NCI-H2171 (cell line): ENCODE results near the gene ASCC3.
"Not testable (repeated sequence)": the region's sequence is repeated elsewhere in the genome, so short reads cannot be mapped to it uniquely, and the experiment has no call there.

ENCODE experiments used
- DNase-seq: peaks from one replicate; lab custom pipeline; 2025; lab: John Stamatoyannopoulos, UW

ASCC3 gene

DNA sequence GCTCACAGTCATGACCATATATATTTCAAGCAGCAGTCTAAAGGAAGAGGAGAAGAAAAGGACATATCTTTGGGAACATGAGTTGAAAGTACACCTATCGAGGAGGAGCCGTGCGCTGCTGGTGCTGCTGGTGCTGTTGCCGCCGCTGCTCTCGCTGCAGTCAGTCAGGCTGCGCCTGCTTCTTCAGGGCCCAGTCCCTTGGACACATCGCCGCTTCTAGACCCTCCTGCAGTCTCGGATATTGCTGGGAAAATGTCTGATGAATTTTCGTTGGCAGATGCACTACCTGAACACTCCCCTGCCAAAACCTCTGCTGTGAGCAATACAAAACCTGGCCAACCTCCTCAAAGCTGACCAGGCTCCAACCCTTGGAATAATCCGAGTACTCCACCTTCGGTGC is 8.2 kb upstream of the ASCC3 start:
- DNase-seq = no peak

DNA sequence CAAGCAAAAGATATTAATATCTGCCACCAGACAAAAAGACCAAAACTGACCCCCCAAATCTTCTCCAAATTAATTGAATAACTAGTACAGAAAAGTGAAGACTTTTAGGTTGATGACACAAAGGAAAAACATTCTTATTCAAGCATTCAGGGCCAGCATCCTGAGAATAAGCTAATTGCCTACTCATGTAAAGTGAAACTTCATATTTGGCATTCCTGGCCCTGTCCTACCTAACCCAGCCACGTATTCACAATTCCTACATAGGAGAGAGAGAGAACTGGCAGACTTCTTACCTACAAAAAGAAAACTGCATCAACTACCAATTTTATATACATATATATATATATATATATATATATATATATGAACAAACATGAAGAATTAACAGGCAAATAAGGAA is 4.9 kb upstream of the ASCC3 start:
- DNase-seq = no peak

DNA sequence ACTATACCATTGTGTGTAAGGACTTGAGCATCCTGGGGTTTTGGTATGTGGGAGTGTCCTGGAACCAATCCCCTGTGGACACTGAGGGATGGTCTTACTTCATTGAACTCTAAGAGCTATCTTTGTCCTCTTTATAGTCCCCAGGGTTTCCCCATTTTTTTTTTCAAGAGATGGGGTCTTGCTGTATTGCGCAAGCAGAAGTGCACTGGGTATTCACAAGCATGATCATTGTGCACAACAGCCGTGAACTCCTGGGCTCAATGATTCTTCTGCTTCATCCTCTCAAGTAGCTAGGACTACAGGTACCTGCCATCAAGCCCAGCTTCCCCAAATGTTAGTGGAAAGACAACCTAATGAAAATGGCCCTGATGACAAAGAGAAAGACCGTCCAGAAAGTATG is 2.2 kb upstream of the ASCC3 start:
- no peak for DNase-seq

DNA sequence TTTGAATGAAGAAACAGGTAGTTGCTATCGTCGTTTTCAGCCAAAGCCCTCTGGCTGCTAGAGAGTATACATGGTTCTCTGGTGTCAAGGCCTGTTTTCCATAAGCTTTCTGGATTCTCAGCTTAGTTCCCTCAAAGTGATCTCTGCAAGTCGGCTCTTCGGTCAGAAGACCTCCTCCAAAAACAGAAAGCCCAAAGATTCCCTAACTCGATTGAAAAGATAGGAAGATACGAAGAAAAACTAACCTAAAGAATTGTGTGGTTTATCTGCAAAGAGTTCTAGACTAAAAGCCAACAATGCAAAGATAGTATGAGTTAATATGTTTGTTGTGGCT is 545 bp upstream of the ASCC3 start:
- DNase-seq = no peak

DNA sequence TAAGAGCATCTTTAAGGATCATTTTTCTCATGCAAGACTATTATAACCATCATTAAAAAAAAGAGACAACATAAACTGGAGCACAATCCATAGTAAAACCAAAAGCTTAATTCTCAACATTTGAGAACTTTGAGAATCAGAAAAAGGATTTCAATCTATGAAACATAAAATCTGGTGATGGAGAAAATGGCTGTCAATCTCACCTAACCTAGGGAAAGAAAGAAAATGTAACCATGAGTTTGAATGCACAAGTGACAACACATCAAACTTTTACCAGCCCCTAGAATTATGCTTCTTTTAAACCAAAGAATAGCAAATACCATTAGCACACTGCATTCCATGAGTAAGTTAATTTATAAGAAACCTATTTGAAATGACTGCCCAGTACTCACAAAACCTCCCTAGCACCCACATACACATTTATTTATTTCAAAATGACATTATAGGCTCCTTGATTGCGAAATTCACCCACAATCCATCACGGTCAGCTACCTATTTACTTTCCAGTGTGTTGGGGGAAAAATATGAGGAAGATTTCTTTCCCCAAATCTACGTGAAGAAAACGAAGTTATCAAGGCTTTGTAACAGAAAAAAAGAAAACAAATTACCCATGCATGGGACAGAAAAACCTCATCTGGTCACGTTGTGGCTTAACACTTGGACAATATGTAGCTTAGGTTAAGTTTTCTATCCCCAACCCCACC is 828 bp downstream of the ASCC3 start:
- DNase-seq = no peak

DNA sequence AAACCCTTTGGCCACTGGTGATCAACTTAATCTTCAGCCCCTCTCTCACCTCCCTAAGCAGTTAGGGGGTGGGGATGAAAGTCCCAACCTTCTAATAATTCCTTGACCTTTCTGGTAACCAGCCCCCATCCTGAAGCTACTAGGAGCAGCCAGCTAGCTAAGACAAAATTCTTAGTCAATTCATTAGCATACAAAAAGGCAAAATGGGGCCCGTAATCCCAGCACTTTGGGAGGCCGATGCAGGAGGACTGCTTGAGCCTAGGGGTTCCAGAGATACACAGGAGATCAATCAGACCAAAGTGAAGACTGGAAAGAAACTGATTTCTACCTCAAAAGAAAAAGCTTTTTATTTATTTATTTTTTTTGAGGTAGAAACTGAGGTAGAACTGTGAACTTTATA is 1.8 kb downstream of the ASCC3 start:
- DNase-seq = no peak

DNA sequence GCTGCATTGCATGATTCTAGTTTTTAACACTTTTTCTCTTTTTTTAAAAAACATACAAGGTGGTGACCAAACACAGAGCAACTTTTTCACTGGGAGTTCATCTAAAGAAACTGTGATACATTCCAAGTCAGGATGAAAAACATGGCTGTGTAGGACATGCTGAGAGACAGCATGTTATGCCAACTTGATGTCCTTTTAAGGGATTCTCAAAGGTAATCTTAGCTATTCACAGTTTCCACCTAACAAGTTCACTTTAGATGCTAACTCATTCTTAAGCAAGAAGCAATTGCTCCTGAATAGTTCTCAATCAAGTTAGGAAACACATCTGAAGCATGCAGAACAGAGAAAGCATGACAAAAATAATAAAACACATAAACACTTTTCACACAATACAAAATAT is 3.3 kb downstream of the ASCC3 start:
- no peak for DNase-seq

DNA sequence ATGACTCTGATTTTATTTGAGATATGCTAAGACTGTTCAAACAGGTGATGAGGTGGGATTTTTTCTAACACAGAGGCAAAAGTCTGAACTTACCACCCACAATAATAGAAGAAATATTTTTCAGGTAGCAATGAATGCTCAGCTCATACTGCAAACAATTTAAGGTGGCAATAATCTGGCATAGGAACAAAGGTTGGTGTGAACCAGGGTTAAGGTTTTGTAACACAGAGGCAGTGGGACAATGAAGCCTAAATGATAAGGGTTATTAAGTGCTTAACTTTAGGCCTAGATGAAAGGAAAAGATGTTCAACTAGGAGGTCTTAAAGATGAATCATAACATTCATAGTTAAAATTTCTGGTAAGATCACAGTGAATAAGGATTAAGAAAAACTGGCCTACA is 4.9 kb downstream of the ASCC3 start:
- no peak for DNase-seq

DNA sequence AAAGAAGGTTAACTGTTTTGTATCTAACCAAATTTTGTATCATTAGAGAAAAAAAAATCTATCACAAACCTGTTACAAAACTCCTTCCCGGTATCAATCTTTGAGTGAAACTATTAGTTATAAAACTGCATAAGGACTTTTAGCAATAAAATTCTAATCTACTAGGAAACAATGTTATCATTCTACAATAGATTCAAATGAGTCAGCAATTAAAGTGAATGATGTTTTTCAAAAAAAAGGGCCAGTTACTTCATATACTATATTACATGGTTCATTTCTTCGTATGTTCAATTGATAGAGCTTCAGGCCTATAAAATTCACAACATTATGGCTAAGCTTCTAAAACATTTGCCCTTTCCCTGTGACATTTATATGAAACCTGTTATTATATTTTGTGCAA is 15.6 kb downstream of the ASCC3 start:
- DNase-seq = no peak

DNA sequence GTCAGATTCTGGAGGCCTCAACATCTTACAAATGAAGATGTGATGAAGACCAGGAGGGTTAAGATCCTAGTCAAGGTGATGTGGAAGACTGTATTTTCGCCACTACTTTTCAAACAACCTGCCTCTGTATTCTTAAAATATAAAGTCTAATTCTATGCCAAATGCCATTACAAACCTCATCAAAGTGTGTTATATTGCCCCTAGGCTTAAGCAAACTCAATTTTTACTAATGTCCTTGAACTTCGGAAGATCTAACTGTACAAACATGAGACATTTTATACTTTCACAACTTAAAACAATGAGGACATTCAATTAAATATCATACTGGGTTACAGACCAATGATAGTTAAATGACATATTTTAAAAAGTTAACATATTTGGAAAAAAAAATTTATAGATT is 19.1 kb downstream of the ASCC3 start:
- DNase-seq = no peak

DNA sequence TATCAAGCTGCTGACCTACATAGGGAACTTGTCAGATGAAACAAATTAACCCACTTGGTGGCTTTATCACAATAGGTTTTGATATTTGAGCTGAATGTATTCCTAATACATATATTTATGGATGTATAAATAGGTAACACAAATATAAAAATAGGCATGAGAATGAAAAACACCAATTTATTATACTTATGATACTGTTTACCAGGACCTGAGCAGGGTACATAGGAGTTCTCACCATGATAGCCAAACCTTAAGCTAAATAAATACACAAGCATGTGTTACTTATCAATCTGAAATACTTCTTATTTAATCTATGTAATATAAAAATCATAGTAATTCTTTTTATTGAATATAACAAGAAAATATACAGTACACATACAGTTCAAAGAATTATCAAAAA is 25.0 kb downstream of the ASCC3 start:
- DNase-seq = no peak

DNA sequence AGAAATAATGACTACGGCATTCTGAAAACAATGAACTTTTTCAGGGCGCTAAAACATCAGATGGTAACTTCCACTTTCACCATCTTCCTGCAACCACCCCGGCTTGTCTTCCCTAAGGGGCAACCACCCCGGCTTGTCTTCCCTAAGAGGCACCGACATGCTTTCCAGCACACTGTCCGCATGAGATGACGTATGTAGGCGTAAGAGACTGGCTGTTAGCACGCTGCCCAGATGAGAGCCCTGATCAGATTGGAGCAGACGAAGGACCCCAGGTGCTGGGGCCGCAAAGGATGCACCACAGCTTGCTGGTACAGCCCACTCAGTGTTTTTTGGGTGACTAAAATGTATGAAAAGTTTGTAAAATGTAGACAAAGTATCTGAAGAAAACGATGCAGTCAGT is 29.3 kb downstream of the ASCC3 start:
- no peak for DNase-seq

DNA sequence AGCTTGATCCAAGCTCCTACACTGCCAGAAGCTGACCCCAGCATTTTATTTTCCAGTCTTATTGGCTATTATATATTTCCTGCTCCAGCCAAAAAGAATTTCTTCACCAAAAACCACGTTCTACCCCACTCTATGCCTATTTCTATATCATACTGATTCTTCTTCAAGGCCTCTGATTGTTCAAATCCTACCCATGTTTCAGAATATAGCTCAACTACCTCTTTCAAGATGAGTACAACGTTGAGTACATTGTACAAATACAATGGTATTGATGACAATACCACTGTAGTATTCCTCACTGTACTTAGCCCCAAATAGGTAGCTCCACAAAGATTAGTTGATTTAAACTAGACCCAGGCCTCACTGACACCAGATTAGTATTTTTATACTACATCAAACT is 31.0 kb downstream of the ASCC3 start:
- no peak for DNase-seq

DNA sequence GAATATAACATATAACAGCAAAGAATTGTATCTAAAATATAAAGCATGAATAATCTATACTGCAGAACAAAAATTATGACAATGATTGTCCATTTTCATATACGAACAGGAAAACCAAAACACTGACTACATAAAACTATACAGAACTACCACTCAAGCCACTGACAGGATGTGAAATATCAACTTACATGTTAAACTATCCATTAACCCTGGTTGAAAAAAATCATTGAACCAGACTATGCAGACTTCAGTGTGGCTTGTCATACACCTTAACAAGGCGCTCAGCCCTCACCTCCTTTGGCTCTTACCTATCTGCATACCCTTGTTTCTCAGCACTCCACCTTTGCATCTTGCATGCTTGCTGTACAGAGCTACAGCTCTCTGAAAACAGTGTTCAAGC is 34.9 kb downstream of the ASCC3 start:
- no peak for DNase-seq

DNA sequence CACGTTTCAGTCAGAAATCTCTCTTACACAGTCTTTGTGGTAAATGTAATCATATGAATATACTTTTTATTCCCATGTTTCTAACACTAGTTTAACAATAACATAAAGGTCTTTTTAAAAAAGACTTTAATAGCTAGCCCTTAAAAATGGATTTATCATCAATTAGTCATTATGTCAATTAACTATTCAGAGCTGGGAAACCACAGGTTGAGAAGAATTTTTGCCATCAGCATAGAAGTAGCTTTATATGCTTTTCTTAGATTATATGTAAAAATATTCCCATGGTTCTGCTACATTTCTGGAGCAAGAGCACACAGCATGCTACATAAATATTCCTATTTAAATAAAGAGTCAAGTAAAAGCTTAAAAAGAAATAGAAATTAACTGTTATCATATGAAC is 35.5 kb downstream of the ASCC3 start:
- DNase-seq = no peak

DNA sequence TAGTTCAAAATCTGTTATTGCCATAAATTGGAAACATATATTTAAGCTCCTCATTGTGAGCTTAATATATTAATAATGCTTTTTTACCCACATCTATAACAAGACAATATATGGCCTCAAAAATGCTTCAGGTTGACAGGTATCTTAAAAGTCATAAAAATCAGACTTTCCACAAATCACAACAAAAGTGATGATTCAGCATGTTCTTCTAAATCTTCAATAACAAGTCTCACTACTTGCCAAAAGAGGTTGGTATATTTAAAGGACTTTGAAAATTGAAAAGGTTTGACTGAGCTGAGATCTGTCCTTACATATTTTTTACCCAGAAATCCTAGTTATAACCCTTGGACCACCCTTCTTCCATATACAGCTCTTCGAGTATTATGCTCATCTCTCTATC is 41.7 kb downstream of the ASCC3 start:
- DNase-seq = no peak

DNA sequence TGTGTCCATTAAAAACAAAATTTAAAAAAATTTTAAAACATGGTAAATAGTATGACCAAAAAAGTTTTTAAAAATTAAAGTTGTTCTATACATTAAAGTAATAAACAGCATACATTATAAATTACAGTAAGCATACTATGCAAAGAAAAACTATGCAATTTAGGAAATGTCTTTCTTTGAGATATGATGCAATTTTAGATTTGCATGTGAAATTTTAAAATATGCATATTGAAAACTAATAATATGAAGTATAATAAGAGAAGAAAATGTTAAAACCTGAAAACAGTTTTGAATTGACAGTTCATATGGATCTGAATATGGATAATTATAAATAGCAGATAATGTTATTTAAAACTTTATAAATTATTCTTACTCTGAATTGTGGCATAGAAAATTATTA is 43.1 kb downstream of the ASCC3 start:
- DNase-seq = no peak

DNA sequence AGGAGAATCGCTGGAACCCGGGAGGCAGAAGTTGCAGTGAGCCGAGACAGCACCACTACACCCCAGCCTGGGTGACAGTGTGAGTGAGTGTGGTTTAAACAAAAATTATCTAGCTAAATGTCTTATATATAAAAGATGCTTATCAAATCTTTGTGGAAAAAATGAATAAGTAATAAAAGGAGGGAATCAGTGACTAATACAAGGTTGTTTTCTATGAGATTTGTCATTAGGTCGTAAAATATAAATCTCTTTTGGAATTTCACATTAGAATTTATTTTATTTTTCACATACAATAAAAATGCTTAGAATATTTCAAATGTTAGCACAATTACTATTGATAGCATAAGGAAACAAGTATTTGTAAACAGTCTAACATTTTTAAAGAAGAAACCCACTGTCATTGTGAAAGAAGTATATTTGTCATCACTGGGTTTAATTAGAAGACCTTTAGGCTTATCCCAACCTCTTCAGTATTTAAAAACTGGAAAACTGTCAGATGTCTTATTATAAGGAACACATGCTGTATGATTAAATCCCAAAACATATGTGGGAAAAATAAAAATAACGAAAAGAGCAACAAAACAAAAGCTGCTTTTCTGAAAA is 47.1 kb downstream of the ASCC3 start:
- DNase-seq = no peak

DNA sequence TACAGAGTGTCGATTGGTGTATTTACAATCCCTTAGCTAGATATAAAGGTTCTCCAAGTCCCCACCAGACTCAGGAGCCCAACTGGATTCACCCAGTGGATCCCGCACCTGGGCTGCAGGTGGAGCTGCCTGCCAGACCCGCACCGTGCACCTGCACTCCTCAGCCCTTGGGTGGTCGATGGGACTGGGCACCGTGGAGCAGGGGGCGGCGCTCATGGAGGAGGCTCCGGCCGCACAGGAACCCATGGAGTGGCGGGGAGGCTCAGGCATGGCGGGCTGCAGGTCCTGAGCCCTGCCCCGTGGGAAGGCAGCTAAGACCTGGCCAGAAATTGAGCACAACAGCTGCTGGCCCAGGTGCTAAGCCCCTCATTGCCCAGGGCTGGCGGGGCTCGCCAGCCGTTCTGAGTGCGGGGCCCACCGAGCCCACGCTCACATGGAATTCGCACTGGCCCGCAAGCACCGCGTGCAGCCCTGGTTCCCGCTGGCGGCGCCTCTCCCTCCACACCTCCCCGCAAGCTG is 52.0 kb downstream of the ASCC3 start:
- DNase-seq = not testable (repeated sequence)

DNA sequence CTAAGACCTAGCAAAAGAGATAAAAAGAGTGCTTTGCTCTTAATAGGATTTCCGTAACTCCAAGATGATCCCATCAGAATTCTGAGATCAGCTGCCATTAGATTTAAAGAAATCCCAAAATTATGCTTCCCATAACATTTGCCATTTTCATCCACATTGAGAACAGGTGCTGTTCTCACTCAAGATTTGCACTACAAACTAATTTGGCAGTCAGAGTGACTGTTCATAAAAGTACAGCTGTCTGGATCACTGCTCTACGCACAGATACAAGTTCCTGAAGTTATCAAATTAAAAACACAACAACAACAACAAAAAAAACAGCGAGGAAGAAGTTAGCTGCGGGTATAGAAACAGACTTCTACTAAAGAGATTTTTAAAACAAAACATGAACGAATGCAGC is 58.1 kb downstream of the ASCC3 start:
- no peak for DNase-seq

DNA sequence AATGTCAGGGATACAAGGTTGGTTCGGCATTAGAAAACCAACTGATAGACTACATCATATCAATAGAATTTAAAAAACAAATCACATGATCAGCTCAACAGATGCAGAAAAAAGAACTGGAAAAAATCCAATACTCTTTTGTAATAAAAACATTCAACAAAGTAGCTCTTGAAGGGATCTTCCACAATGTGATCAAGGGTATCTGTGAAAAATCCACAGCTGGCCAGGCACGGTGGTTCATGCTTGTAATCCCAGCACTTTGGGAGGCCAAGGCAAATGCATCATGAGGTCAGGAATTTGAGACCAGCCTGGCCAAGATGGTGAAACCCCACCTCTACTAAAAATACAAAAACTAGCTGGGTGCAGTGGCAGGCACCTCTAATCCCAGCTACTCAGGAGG is 63.1 kb downstream of the ASCC3 start:
- no peak for DNase-seq

DNA sequence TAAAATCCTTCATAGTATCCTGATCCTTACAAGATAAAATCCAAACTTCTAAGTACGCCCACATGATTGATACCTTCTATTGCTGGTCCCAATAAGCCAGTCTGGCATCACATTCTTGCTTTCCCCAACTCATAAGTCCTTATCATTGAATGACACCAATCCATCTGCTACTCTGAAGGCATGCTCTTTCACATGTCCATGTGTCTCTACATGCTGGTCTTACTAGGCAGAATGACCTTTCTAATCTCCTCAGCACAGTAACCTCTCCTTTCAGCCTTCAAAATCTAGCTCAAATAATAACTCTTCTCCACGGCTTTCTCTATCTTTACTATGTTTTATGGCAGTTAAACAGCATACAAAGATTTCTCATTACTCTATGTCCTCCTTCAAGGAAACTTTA is 71.1 kb downstream of the ASCC3 start:
- DNase-seq = no peak

DNA sequence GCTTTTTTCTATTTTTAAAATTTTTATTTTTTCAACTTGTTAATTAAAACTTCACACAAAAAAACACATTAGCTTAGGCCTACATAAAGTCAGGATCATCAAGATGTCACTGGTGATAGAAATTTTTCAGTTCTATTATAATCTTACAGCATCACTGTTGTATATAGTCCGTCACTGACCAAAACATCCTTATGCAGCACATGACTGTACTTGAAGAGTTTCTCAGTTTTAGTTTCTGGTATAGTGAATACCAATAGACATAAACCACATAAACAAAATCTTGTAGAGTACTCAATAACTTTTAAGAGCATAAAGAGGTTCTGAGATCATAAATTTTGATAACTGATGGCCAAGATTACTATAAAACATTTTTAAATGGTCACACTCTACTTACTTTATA is 71.8 kb downstream of the ASCC3 start:
- DNase-seq = no peak

DNA sequence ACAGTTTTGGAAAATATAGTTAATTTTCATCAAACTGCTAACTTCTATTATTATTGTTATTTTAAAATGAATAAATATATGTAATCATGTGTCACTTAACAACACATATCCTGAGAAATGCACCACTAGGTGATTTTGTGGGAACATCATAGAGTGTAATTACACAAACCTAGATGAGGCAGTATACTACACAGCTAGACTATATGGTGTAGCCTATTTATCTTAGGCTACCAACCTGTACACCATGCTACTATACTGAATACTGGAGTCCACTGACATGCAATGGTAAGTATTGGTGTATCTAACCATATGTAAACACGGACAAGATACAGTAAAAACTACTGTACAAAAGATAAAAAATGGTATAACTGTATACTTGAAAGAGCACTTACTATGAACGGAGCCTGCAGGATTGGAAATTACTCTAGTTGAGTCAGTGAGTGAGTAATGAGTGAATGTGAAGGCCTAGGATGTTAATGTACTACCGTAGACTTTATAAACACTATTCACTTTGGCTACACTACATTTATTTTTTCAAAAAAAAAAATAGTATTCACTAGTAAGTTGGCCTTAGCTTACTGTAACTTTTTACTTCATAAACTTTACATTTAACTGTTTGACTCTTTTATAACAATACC is 72.4 kb downstream of the ASCC3 start:
- DNase-seq = no peak
